ENCODE results near the gene TMC7. TPM values are rescaled to one million over a fixed set of nuclear protein-coding genes. Genes with fewer than 3 reads are reported as not detected.

TMC7 gene
- total and polyA plus RNA-seq, 3 donors from 2014 or later = 9.8 to 33.0 (median 14.6) TPM

DNA sequence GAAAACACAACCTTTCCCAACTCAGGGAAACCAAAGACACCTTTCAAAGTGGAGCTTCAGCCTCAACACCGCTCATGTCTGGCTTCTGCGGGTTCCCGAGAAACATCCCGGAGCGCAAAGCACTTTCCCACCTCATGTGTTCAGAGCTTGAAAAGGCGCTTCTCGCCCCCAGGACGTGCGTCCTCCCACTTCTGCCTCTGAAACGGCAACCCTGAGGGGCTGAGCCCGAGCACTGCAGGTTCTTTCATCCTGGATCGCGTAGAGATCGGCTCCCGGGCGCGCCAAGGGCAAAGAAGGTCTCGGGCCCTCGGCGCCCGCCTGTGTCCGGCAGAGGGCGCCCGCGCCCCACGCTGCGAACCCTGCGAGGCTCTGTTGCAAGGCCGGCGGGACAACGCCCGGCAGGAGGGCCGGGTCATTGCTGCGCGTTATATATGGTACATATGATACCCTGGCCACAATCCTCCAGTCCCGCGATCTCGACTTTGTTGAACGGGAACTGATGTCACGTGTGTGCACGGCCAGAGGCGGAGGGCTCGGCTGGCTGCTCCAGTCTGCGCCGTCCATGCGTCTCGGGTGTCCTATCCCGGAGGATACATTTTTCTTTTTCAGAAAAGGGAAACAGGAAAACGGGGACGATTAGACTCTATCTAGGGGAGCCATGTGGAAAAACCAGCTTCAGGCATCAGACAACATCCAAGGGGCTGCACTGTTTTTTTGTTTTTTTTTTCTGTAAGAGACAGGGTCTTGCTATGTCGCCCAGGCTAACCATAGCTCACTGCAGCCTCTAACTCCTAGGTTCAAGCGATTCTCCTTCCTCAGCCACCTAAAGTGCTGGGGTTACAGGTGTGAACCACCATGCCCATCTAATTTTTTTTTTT, 102.8 kb downstream of the TMC7 start:
- 6 to 9% methylated on average over 22 to 52 of the region's 52 CpGs for WGBS, 2 donors
- intact Hi-C loops (cut with DNase I; ENCODE audit: low total_unique reads) = loop anchor here (5.0 to 10.0 kb wide), 2 partner anchors 78 to 291 kb away; partner anchors contain the start of gene SYT17
- Histone ChIP-seq H3K4me3 (peak overlapping the region; percentile 19 to 43), H3K4me1 (peaks cover 8% of the 10 kb centered on the region), H3K27me3 (no peaks in the 10 kb centered on the region), H3K9me3 (no peaks in the 10 kb centered on the region), H3K27ac (no peak overlapping the region), H3K36me3 (ENCODE audit: low read depth, missing control alignments) (no peaks in the 10 kb centered on the region)
- TF ChIP-seq, protein P1, sequence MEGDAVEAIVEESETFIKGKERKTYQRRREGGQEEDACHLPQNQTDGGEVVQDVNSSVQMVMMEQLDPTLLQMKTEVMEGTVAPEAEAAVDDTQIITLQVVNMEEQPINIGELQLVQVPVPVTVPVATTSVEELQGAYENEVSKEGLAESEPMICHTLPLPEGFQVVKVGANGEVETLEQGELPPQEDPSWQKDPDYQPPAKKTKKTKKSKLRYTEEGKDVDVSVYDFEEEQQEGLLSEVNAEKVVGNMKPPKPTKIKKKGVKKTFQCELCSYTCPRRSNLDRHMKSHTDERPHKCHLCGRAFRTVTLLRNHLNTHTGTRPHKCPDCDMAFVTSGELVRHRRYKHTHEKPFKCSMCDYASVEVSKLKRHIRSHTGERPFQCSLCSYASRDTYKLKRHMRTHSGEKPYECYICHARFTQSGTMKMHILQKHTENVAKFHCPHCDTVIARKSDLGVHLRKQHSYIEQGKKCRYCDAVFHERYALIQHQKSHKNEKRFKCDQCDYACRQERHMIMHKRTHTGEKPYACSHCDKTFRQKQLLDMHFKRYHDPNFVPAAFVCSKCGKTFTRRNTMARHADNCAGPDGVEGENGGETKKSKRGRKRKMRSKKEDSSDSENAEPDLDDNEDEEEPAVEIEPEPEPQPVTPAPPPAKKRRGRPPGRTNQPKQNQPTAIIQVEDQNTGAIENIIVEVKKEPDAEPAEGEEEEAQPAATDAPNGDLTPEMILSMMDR (IDR thresholded peaks at IDR 0.05) = peak; percentile 84 to 96 (median 93)
- no peak for TF ChIP-seq POLR2A (IDR thresholded peaks at IDR 0.05)
- DNase-seq = peak; percentile 88

DNA sequence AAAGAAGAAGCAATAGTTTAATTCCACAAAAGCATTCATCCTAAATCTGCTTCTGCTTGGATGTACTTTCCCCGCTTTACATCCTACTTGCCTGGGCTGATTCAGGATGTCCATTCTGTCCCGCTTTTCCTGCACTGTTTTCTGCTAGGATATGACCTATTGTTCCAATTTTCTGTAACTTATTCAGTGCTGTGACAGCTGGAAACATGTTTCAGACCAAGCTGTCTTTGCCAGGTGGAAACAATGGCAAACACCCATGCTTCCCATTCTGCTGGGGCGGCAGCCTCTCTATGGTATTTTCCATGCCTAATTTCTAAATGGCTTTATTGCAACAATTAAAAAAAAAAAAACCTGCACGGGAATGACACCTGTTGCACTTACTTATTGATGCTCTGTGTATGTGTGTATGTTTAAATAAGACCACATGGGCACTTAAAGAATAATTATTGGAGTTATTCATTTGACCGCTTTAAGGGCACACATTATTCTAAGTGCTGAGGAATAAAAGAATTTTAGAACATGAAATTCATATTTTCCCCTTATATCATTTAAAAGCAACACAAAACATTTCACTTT, 104.7 kb downstream of the TMC7 start:
- WGBS, 2 donors = 78 to 87% methylated on average over 5 of the region's 5 CpGs
- no peak overlapping the region for H3K27ac ChIP-seq

DNA sequence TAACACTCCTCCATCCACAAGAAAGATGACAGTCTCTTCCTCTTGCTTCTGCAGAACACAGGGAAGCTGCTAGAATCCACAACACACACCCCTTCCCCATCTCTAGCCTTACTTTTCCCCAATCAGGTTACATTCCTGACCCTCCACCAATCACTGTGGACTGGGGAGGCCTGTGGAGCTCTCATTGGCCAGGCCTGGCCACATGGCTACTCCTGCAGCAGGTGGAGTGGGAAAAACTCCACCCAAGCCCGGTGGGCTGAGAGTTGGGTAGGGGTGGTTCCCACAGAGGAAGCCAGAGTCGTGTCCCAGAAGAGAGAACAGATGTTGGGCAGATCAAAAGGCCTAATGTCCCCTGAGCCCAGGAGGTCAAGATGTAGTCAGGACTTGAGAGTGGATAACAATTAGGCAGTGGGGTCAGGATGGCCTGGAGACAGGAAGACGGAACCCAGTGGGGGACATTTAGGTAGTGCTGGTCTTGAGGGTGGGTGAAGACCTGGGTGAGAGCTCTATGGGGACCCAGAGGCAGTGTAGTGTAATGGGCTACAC, 105.7 kb downstream of the TMC7 start:
- Histone ChIP-seq H3K27ac (no peak overlapping the region), H3K4me3 (no peak overlapping the region), H3K4me1 (peaks cover 8% of the 10 kb centered on the region), H3K36me3 (ENCODE audit: low read depth, missing control alignments) (no peaks in the 10 kb centered on the region), H3K9me3 (no peaks in the 10 kb centered on the region), H3K27me3 (no peaks in the 10 kb centered on the region)
- no peak for DNase-seq
- 75% methylated on average over 3 of the region's 3 CpGs for WGBS, 2 donors
- intact Hi-C loops (cut with DNase I; ENCODE audit: low total_unique reads) = loop anchor here (5.0 to 10.0 kb wide), 2 partner anchors 75 to 288 kb away; partner anchors contain the start of gene SYT17
- no peak for TF ChIP-seq POLR2A (IDR thresholded peaks at IDR 0.05)
- TF ChIP-seq, protein P1 (IDR thresholded peaks at IDR 0.05) = no peak

More for the DNA sequence above, 104.7 kb downstream of the TMC7 start:
- Histone ChIP-seq H3K4me3 (no peak overlapping the region), H3K4me1 (peaks cover 8% of the 10 kb centered on the region), H3K36me3 (ENCODE audit: low read depth, missing control alignments) (no peaks in the 10 kb centered on the region), H3K27me3 (no peaks in the 10 kb centered on the region), H3K9me3 (no peaks in the 10 kb centered on the region)
- intact Hi-C loops (cut with DNase I; ENCODE audit: low total_unique reads) = loop anchor here (5.0 to 10.0 kb wide), 2 partner anchors 76 to 289 kb away; partner anchors contain the start of gene SYT17
- no peak for DNase-seq
- no peak for TF ChIP-seq POLR2A (IDR thresholded peaks at IDR 0.05)
- TF ChIP-seq, protein P1 (IDR thresholded peaks at IDR 0.05) = no peak

DNA sequence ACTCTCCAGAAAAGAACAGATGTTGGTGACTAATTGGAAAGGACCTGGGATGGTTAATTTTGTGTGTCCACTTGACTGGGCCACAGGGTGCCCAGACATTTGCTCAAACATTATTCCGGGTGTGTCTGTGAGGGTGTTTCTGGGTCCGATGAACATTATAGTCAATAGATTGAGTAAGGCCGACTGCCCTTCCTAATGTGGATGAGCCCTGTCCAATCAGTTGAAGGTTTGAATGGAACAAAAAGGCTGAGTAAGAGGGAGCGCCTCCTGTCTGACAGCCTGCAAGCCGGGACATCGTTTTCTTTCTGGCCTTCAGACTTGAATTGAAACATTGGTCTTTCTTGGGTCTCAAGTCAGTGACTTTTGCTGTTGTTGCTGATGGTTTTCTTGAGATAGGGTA, 107.2 kb downstream of the TMC7 start:
- no peaks in the 10 kb centered on the region for H3K27me3 ChIP-seq
- H3K9me3 ChIP-seq = no peaks in the 10 kb centered on the region
- WGBS, 2 donors = 87 to 93% methylated on average over 6 of the region's 6 CpGs
- no peak overlapping the region for H3K27ac ChIP-seq
- DNase-seq = no peak
- no peak overlapping the region for H3K4me3 ChIP-seq
- intact Hi-C loops (cut with DNase I; ENCODE audit: low total_unique reads) = no loop called here
- H3K36me3 ChIP-seq (ENCODE audit: low read depth, missing control alignments) = no peaks in the 10 kb centered on the region
- TF ChIP-seq, protein P1 (IDR thresholded peaks at IDR 0.05) = no peak
- TF ChIP-seq POLR2A (IDR thresholded peaks at IDR 0.05) = no peak
- peaks cover 5% of the 10 kb centered on the region for H3K4me1 ChIP-seq

Data from testis (tissue), 3 donors.